Thoracic aorta (tissue), 2 donors: ENCODE measurements around the gene FARP1. TPM values are rescaled to one million over a fixed set of nuclear protein-coding genes. Genes with fewer than 3 reads are reported as not detected.

Experiments
- ATAC-seq: fragments of 150-250 bp; one replicate; pipeline ENCODE4 v1.8.0; 2017; ENCODE audit warnings: low read depth; ENCODE audit not compliant: insufficient number of reproducible peaks, low FRiP score
- DNase-seq: peaks from one replicate; pipeline ENCODE4 v3.0.0-alpha.2; 2020; ENCODE audit warnings: low spot score
- H3K27ac ChIP-seq, 2 donors: fragments of 200-600 bp; sonication (generic); 1 replicate in 1 of 2; 2 replicates in 1 of 2; pipeline ENCODE4 v1.5.1; 2016; ENCODE audit warnings: mild to moderate bottlenecking in 2 of 2, moderate library complexity in 2 of 2
- H3K27me3 ChIP-seq: fragments of 200-600 bp; sonication (generic); replicated peaks from 2 replicates; pipeline ENCODE4 v1.6.0; 2016; ENCODE audit warnings: mild to moderate bottlenecking; ENCODE audit not compliant: insufficient read depth
- H3K36me3 ChIP-seq: fragments of 200-600 bp; sonication (generic); one replicate; pipeline ENCODE4 v1.5.1; 2016
- H3K4me1 ChIP-seq, 2 donors: fragments of 200-600 bp; sonication (generic); 1 replicate in 1 of 2; 2 replicates in 1 of 2; pipeline versions ENCODE4 v1.5.1 to v1.6.0; 2016; ENCODE audit warnings: low read depth in 2 of 2, mild to moderate bottlenecking in 1 of 2; ENCODE audit not compliant: control insufficient read depth in 1 of 2
- H3K4me3 ChIP-seq: fragments of 200-600 bp; sonication (generic); 2 replicates; pipeline ENCODE4 v1.5.1; 2016; ENCODE audit warnings: mild to moderate bottlenecking
- H3K9me3 ChIP-seq: fragments of 200-600 bp; sonication (generic); 2 replicates; pipeline ENCODE4 v1.5.1; 2016
- CTCF ChIP-seq: fragments of 200-600 bp; sonication (generic); IDR thresholded peaks from one replicate; pipeline ENCODE4 v1.5.1; 2019; ENCODE audit warnings: antibody characterized with exemption
- total RNA-seq, 2 donors: library from RNA; depleted of rRNA; stranded (reverse); fragments of >200 nt; gene quantifications; one replicate each; pipeline versions ENCODE4 v1.1.0 to v1.2.3, GENCODE V29; 2016

The FARP1 gene
- total RNA-seq, 2 donors from 2014 or later: 17.6 to 30.3 TPM

- ATAC-seq (no peak), DNase-seq (no peak)
- Histone ChIP-seq H3K36me3 (no peaks in the 10 kb centered on the region), H3K4me1 (peaks cover 12 to 28% of the 10 kb centered on the region in 2 donors), H3K4me3 (no peak overlapping the region), H3K27me3 (no peaks in the 10 kb centered on the region), H3K27ac (no peak overlapping the region), H3K9me3 (no peaks in the 10 kb centered on the region)
- no peak for TF ChIP-seq CTCF
Measured at GRCh38 chr13:98169331-98169730, 26.4 kb downstream of the FARP1 start.

- TF ChIP-seq CTCF: no peak
- no peak for DNase-seq
- peak overlapping the region; percentile 4 for H3K4me3 ChIP-seq
Measured at GRCh38 chr13:98171900-98172589, 29.2 kb downstream of the FARP1 start.

GRCh38 chr13:98172590-98173422 lies 29.9 kb downstream of the FARP1 start:
- no peaks in the 10 kb centered on the region for H3K9me3 ChIP-seq
- DNase-seq (no peak), ATAC-seq (no peak)
- H3K36me3 ChIP-seq: no peaks in the 10 kb centered on the region
- H3K4me3 ChIP-seq: no peak overlapping the region
- H3K27ac ChIP-seq: peak overlapping the region in 1 of 2 donors; percentile 32
- H3K27me3 ChIP-seq: no peaks in the 10 kb centered on the region
- no peak for TF ChIP-seq CTCF
- peaks cover 12 to 39% of the 10 kb centered on the region in 2 donors for H3K4me1 ChIP-seq

More at GRCh38 chr13:98171900-98172589, 29.2 kb downstream of the FARP1 start:
- H3K27ac ChIP-seq: peak overlapping the region in 1 of 2 donors; percentile 4
- no peaks in the 10 kb centered on the region for H3K36me3 ChIP-seq
- no peaks in the 10 kb centered on the region for H3K9me3 ChIP-seq
- no peak for ATAC-seq
- no peaks in the 10 kb centered on the region for H3K27me3 ChIP-seq
- peaks cover 12 to 39% of the 10 kb centered on the region in 2 donors for H3K4me1 ChIP-seq

GRCh38 chr13:98173431-98174152 lies 30.7 kb downstream of the FARP1 start:
- DNase-seq (no peak), ATAC-seq (no peak)
- Histone ChIP-seq H3K27ac (no peak overlapping the region), H3K9me3 (no peaks in the 10 kb centered on the region), H3K36me3 (no peaks in the 10 kb centered on the region), H3K27me3 (no peaks in the 10 kb centered on the region), H3K4me1 (peaks cover 12 to 39% of the 10 kb centered on the region in 2 donors), H3K4me3 (no peak overlapping the region)
- no peak for TF ChIP-seq CTCF

- no peaks in the 10 kb centered on the region for H3K9me3 ChIP-seq
- H3K4me3 ChIP-seq: no peak overlapping the region
- ATAC-seq (no peak), DNase-seq (no peak)
- H3K4me1 ChIP-seq: peaks cover 12 to 39% of the 10 kb centered on the region in 2 donors
- H3K36me3 ChIP-seq: no peaks in the 10 kb centered on the region
- no peak overlapping the region for H3K27ac ChIP-seq
- no peaks in the 10 kb centered on the region for H3K27me3 ChIP-seq
- TF ChIP-seq CTCF: no peak
Measured at GRCh38 chr13:98174307-98174706, 31.4 kb downstream of the FARP1 start.
